Lung (tissue), 12 donors: ENCODE data around the gene RBM44. TPM values are rescaled to one million over a fixed set of nuclear protein-coding genes. Genes with fewer than 3 reads are reported as not detected.

ENCODE experiments used
- ATAC-seq: fragments of 200-7000 bp; cut with Tn5 transposase; one replicate; pipeline ENCODE4 v1.9.1; 2020; ENCODE audit warnings: moderate number of reproducible peaks; ENCODE audit not compliant: insufficient read depth, low FRiP score
- DNase-seq, 3 donors: peaks; one replicate each; pipeline ENCODE4 v3.0.0-alpha.2; 2013 to 2017
- H3K27ac ChIP-seq, 2 donors: one replicate each; pipeline ENCODE4 v1.5.1; 2013; ENCODE audit warnings: mild to moderate bottlenecking in 2 of 2, moderate library complexity in 2 of 2, control low read depth in 1 of 2, inconsistent platforms in 1 of 2, low read depth in 1 of 2, low read length in 1 of 2
- H3K27me3 ChIP-seq, 3 donors: one replicate each; pipeline ENCODE4 v1.5.1; 2013; ENCODE audit warnings: low read length in 2 of 3; ENCODE audit not compliant: control insufficient read depth in 3 of 3, insufficient read depth in 3 of 3
- H3K36me3 ChIP-seq, 4 donors: one replicate each; pipeline ENCODE4 v1.5.1; 2013; ENCODE audit warnings: low read length in 4 of 4, mild to moderate bottlenecking in 1 of 4, moderate library complexity in 1 of 4; ENCODE audit not compliant: control insufficient read depth in 4 of 4, insufficient read depth in 4 of 4
- H3K4me1 ChIP-seq, 5 donors: one replicate each; pipeline ENCODE4 v1.5.1; 2013; ENCODE audit warnings: low read length in 5 of 5, mild to moderate bottlenecking in 2 of 5, moderate library complexity in 1 of 5; ENCODE audit not compliant: control insufficient read depth in 5 of 5, insufficient read depth in 5 of 5
- H3K4me3 ChIP-seq: one replicate; pipeline ENCODE4 v1.5.1; 2013; ENCODE audit warnings: mild to moderate bottlenecking, control low read depth, moderate library complexity
- H3K9ac ChIP-seq, 2 donors: one replicate each; pipeline ENCODE4 v1.5.1; 2013; ENCODE audit warnings: low read length in 2 of 2, control low read depth in 1 of 2; ENCODE audit not compliant: insufficient read depth in 1 of 2
- H3K9me3 ChIP-seq, 4 donors: one replicate each; pipeline ENCODE4 v1.5.1; 2013; ENCODE audit warnings: low read length in 3 of 4, mild to moderate bottlenecking in 1 of 4, moderate library complexity in 1 of 4; ENCODE audit not compliant: control insufficient read depth in 4 of 4, insufficient read depth in 3 of 4
- CTCF ChIP-seq: IDR thresholded peaks from 2 replicates; pipeline ENCODE4 v1.5.1; 2012; ENCODE audit warnings: mild to moderate bottlenecking; ENCODE audit errors: control extremely low read depth, extremely low read depth
- WGBS, 2 donors: extraction: QIAGEN DNeasy Blood & Tissue Kit; methylation state at CpG; one replicate each; pipeline ENCODE4 v1.1.7; 2013; 5-methylcytosine and 5-hydroxymethylcytosine counted together
- polyA plus RNA-seq, 2 donors: library from polyadenylated mRNA; stranded (reverse); fragments of 200-250 nt; gene quantifications; one replicate each; pipeline ENCODE4 v1.2.1, GENCODE V29; 2013
- total RNA-seq, 2 donors: library from RNA; depleted of rRNA in 1 of 2; stranded (reverse); fragments of >200 nt in 1 of 2; gene quantifications; one replicate each; pipeline ENCODE4 v1.2.1, GENCODE V29; 2014 to 2021
- donor health status: control.
- donor health status: control.
- donor health status: Bipolar disorder and iron deficiency.
- donor health status: healthy.
- donor health status: DM: yes; HTN: yes; CAD: no.

The RBM44 gene
- total and polyA plus RNA-seq, 4 donors: 0.26 to 4.0 (median 0.88) TPM

- TF ChIP-seq CTCF: no peak
- Histone ChIP-seq H3K9me3 (no peaks in the 10 kb centered on the region), H3K36me3 (no peaks in the 10 kb centered on the region), H3K4me3 (no peak overlapping the region), H3K9ac (no peak overlapping the region), H3K27me3 (peaks cover 0 to 14% (median 12%) of the 10 kb centered on the region in 3 donors), H3K27ac (peak overlapping the region in 1 of 2 donors; percentile 83), H3K4me1 (peaks cover 0 to 27% (median 4%) of the 10 kb centered on the region in 5 donors)
- no peak for ATAC-seq
- 94 to 97% methylated on average over 8 of the region's 8 CpGs for WGBS, 2 donors
- DNase-seq: no peak
These were observed 63.9 kb downstream of the RBM44 start for GRCh38 chr2:237862528-237862895.

- peaks cover 0 to 27% (median 4%) of the 10 kb centered on the region in 5 donors for H3K4me1 ChIP-seq
- no peaks in the 10 kb centered on the region for H3K36me3 ChIP-seq
- no peak overlapping the region for H3K9ac ChIP-seq
- H3K27ac ChIP-seq: peak overlapping the region in 1 of 2 donors; percentile 83
- TF ChIP-seq CTCF: no peak
- ATAC-seq: no peak
- no peaks in the 10 kb centered on the region for H3K9me3 ChIP-seq
- peaks cover 0 to 14% (median 12%) of the 10 kb centered on the region in 3 donors for H3K27me3 ChIP-seq
- 92% methylated on average over 4 of the region's 4 CpGs for WGBS, 2 donors
- H3K4me3 ChIP-seq: no peak overlapping the region
- no peak for DNase-seq
These were observed 64.5 kb downstream of the RBM44 start for GRCh38 chr2:237863102-237863511.

GRCh38 chr2:237863689-237864443 lies 65.3 kb downstream of the RBM44 start:
- Histone ChIP-seq H3K9me3 (no peaks in the 10 kb centered on the region), H3K27me3 (peaks cover 0 to 12% (median 9%) of the 10 kb centered on the region in 3 donors), H3K4me1 (peaks cover 3 to 21% (median 4%) of the 10 kb centered on the region in 5 donors), H3K36me3 (no peaks in the 10 kb centered on the region), H3K4me3 (no peak overlapping the region), H3K9ac (no peak overlapping the region), H3K27ac (peak overlapping the region in 1 of 2 donors; percentile 83)
- DNase-seq (no peak), ATAC-seq (no peak)
- TF ChIP-seq CTCF: no peak
- WGBS, 2 donors: 78 to 80% methylated on average over 22 of the region's 22 CpGs
